Epithelial cell of proximal tubule (primary cell): Measurements from ENCODE around the gene PPAN. TPM values are rescaled to one million over a fixed set of nuclear protein-coding genes. Genes with fewer than 3 reads are reported as not detected.

ENCODE experiments used
- DNase-seq: peaks from one replicate; pipeline ENCODE4 v3.0.0-alpha.2; 2011; ENCODE audit warnings: low read depth
- H3K4me3 ChIP-seq: 2 replicates; pipeline ENCODE4 v1.5.1; 2011; ENCODE audit warnings: low read depth, mild to moderate bottlenecking, low read length
- CTCF ChIP-seq: conservative IDR thresholded peaks from 2 replicates; pipeline ENCODE4 v1.5.1; 2012; ENCODE audit warnings: low read depth, mild to moderate bottlenecking, low read length
- total RNA-seq: library from RNA; depleted of rRNA; stranded (reverse); fragments of >200 nt; gene quantifications from 2 replicates; pipeline ENCODE4 v1.2.3, GENCODE V29; 2015

PPAN gene
- total RNA-seq, 1 donor from 2014 or later, result 38.1 TPM

- no peak overlapping the region for H3K4me3 ChIP-seq
- TF ChIP-seq CTCF, result no peak
Observed at GRCh38 chr19:10141479-10141878, 35.3 kb downstream of the PPAN start.

GRCh38 chr19:10141973-10142372 is 35.8 kb downstream of the PPAN start:
- H3K4me3 ChIP-seq, result no peak overlapping the region
- DNase-seq, result no peak
- no peak for TF ChIP-seq CTCF

More at GRCh38 chr19:10141479-10141878, 35.3 kb downstream of the PPAN start:
- no peak for DNase-seq

- TF ChIP-seq CTCF, result no peak
Observed at GRCh38 chr19:10142701-10143375, 36.7 kb downstream of the PPAN start.

GRCh38 chr19:10143681-10144080 is 37.5 kb downstream of the PPAN start:
- H3K4me3 ChIP-seq, result no peak overlapping the region
- no peak for TF ChIP-seq CTCF
- no peak for DNase-seq

More at GRCh38 chr19:10142701-10143375, 36.7 kb downstream of the PPAN start:
- DNase-seq, result no peak
- H3K4me3 ChIP-seq, result no peak overlapping the region

GRCh38 chr19:10144361-10144760 is 38.2 kb downstream of the PPAN start:
- H3K4me3 ChIP-seq, result no peak overlapping the region
- TF ChIP-seq CTCF, result no peak
- DNase-seq, result no peak

GRCh38 chr19:10145031-10145430 is 38.9 kb downstream of the PPAN start:
- no peak for TF ChIP-seq CTCF
- no peak overlapping the region for H3K4me3 ChIP-seq
- no peak for DNase-seq

GRCh38 chr19:10146142-10146541 is 40.0 kb downstream of the PPAN start:
- no peak for TF ChIP-seq CTCF
- no peak for DNase-seq
- no peak overlapping the region for H3K4me3 ChIP-seq
